ENCODE measurements around the gene MAB21L4.

The MAB21L4 gene

DNA sequence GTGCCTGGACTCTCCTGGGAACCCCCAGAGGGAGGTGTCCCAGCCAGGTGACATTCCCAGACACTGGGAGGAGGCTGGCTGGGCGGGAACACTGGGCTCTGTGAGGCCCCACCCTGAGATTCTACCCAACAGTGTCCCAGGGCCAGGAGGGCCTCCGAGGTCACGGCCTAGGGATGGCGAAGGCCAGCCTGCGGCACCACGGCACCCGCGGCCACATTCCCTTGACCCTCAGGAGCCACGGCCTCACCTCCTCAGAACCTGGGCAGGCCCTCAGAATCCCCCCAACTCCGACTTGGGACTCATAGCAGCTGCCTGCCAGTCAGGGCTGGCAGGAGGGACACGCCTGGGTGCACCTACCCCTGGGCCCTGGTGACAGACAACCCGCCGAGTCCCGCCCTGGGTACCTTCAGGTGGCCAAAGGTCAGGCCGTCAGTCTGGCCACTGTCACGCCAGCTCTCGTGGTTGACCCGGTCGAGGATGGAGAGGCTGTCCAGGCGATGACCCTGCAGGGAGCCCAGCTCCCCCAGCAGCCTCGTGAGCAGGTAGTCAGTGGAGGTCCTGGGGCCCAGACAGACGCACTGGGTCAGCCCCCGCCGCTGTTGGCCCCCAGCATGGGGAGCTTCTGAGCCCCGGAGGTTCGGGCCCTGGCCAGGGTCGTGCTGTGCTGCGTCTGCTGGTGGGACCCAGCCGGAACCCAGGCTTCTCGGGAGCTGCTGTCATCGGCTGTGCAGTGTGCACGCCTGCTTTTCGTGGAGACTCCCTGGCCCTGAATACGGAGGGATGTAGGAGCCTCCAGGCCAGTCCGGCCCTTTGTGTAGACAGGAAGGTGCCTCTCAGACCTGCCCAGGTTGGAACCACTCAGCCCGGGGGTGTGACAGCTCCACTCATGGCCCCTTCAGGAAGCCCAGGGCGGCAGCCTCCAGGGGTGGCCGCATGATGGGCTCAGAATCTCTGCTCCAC lies 6.1 kb downstream of the MAB21L4 start:
- Histone ChIP-seq H3K36me3 (ENCODE audit: control insufficient read depth in 1 of 2, insufficient read depth in 2 of 2, low read depth in 1 of 2, low read length in 2 of 2) (no peaks in the 10 kb centered on the region), H3K14ac (ENCODE audit: low read length in 2 of 2) (no peak overlapping the region), H2BK120ac (ENCODE audit: low read depth, low read length) (no peak overlapping the region), H4K8ac (ENCODE audit: low read length) (no peak overlapping the region), H3K79me1 (replicated peaks; ENCODE audit: low read length, poor library complexity, severe bottlenecking) (no peaks in the 10 kb centered on the region), H4K91ac (ENCODE audit: low read length) (no peak overlapping the region), H2BK5ac (ENCODE audit: low read depth, low read length, poor library complexity, severe bottlenecking) (no peak overlapping the region), H3K4ac (ENCODE audit: low read depth in 1 of 2, low read length in 2 of 2) (no peak overlapping the region), H3K9me3 (ENCODE audit: control insufficient read depth, low read length) (no peaks in the 10 kb centered on the region), H3K18ac (ENCODE audit: low read depth in 1 of 2, low read length in 2 of 2) (no peak overlapping the region), H2AK5ac (ENCODE audit: low read length, severe bottlenecking) (no peak overlapping the region), H2AFZ (ENCODE audit: low read depth, low read length) (no peak overlapping the region), H3K4me3 (ENCODE audit: insufficient read depth in 1 of 2, low read depth in 1 of 2, low read length in 2 of 2) (no peak overlapping the region), H3K27me3 (ENCODE audit: control insufficient read depth in 1 of 2, insufficient read depth in 1 of 2, low read length in 2 of 2) (peaks cover 3 to 13% of the 10 kb centered on the region in 2 experiments), H3K4me1 (ENCODE audit: control insufficient read depth, insufficient read depth, low read depth, low read length) (peaks cover 5% of the 10 kb centered on the region), H2BK15ac (ENCODE audit: low read depth, poor library complexity, severe bottlenecking) (no peak overlapping the region), H3K9ac (ENCODE audit: low read length) (no peak overlapping the region), H2BK12ac (ENCODE audit: low read length in 2 of 2) (no peak overlapping the region), H3K4me2 (ENCODE audit: low read length, poor library complexity, severe bottlenecking) (no peak overlapping the region), H3K23ac (ENCODE audit: low read length in 2 of 2) (no peak overlapping the region), H3K27ac (ENCODE audit: low read length, poor library complexity, severe bottlenecking) (no peak overlapping the region)
- 87% methylated on average over 36 of the region's 38 CpGs for WGBS
- no peak for DNase-seq

DNA sequence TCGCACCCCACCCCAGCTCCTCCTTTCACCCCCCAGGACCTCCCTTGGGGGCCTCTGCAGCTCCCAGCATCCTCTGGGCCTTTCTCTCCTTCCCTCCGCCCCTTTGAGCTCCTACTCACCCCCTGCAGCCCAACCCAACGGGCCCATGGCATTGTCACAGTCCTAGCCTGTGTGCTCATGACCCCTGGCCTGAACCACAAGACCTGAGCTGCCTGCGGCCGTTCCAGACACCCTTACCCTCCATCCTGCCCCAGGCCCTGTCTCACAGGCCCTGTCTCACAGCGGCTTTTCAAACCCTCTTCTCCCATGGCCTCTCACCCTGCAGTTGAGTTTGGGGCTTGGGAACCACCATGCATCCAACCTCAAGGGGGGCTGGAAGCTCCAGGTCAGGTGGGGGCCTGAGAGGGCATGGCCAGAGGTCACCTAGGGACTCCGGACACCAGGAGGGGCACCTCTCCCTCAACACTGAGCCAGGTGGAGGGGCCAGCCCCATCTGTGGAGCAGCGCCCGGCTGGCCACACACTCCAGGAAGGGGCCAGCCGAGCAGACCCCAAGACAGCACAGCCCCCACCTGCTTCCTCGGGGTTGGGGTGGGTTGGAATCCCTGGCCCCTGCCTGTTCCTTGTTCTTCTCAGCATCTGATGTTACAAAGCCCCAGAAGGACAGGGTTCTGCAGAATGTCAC lies 6.9 kb downstream of the MAB21L4 start:
- Histone ChIP-seq H2BK5ac (ENCODE audit: low read depth, low read length, poor library complexity, severe bottlenecking) (no peak overlapping the region), H3K4me3 (ENCODE audit: insufficient read depth in 1 of 2, low read depth in 1 of 2, low read length in 2 of 2) (no peak overlapping the region)

DNA sequence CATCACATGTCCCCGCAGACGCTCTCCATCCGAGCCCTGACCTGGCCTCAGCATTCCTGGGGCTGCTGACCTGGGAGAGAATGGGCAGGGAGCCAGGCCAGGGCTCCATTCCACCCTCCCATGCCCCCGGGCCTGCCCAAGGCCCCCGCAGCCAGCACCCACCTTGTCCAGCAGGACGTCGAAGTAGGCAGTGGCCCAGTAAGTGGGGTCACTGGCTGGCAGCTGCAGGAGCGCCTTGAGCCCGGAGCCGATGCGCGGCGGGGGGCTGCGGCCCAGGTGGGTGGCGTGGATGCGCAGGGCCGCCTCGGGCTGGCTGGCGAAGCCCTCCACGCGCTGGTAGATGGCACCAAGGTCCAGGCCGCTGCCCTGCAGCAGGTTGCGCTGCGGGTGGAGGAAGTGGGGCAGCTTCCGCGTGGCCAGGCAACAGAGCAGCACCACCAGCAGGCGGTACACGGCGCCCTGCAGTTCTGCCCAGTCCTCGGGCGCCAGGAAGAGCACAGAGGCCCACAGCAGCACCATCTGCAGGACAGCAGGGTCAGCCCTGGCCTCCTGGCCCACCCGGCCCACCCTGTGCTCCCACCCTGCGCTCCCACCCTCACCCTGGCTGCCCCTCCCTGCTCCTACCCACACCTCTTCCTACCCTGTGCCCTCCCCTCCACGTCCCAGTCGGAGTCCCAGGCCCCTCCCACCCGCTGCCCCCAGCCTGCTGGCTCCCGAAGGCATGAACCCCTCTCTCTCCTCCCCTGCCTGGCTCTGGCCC lies 7.6 kb downstream of the MAB21L4 start:
- no peak overlapping the region for H3K4ac ChIP-seq (ENCODE audit: low read depth in 1 of 2, low read length in 2 of 2)
- DNase-seq = no peak

More for the DNA sequence above, 6.9 kb downstream of the MAB21L4 start:
- H2AFZ ChIP-seq (ENCODE audit: low read depth, low read length) = no peak overlapping the region
- H3K79me1 ChIP-seq (replicated peaks; ENCODE audit: low read length, poor library complexity, severe bottlenecking) = no peaks in the 10 kb centered on the region
- no peak overlapping the region for H3K23ac ChIP-seq (ENCODE audit: low read length in 2 of 2)
- H4K91ac ChIP-seq (ENCODE audit: low read length) = no peak overlapping the region
- 72% methylated on average over 11 of the region's 11 CpGs for WGBS
- DNase-seq = no peak
- H3K27ac ChIP-seq (ENCODE audit: low read length, poor library complexity, severe bottlenecking) = no peak overlapping the region
- H2AK5ac ChIP-seq (ENCODE audit: low read length, severe bottlenecking) = no peak overlapping the region
- H3K18ac ChIP-seq (ENCODE audit: low read depth in 1 of 2, low read length in 2 of 2) = no peak overlapping the region
- H3K27me3 ChIP-seq (ENCODE audit: control insufficient read depth in 1 of 2, insufficient read depth in 1 of 2, low read length in 2 of 2) = peaks cover 6 to 13% of the 10 kb centered on the region in 2 experiments
- no peak overlapping the region for H3K4me2 ChIP-seq (ENCODE audit: low read length, poor library complexity, severe bottlenecking)
- no peak overlapping the region for H3K9ac ChIP-seq (ENCODE audit: low read length)
- no peak overlapping the region for H3K14ac ChIP-seq (ENCODE audit: low read length in 2 of 2)
- peaks cover 5% of the 10 kb centered on the region for H3K4me1 ChIP-seq (ENCODE audit: control insufficient read depth, insufficient read depth, low read depth, low read length)
- no peaks in the 10 kb centered on the region for H3K9me3 ChIP-seq (ENCODE audit: control insufficient read depth, low read length)
- no peak overlapping the region for H2BK12ac ChIP-seq (ENCODE audit: low read length in 2 of 2)
- H4K8ac ChIP-seq (ENCODE audit: low read length) = no peak overlapping the region
- no peaks in the 10 kb centered on the region for H3K36me3 ChIP-seq (ENCODE audit: control insufficient read depth in 1 of 2, insufficient read depth in 2 of 2, low read depth in 1 of 2, low read length in 2 of 2)
- no peak overlapping the region for H2BK15ac ChIP-seq (ENCODE audit: low read depth, poor library complexity, severe bottlenecking)
- H2BK120ac ChIP-seq (ENCODE audit: low read depth, low read length) = no peak overlapping the region
- H3K4ac ChIP-seq (ENCODE audit: low read depth in 1 of 2, low read length in 2 of 2) = no peak overlapping the region

More for the DNA sequence above, 7.6 kb downstream of the MAB21L4 start:
- 87% methylated on average over 35 of the region's 37 CpGs for WGBS
- Histone ChIP-seq H3K27ac (ENCODE audit: low read length, poor library complexity, severe bottlenecking) (no peak overlapping the region), H2BK5ac (ENCODE audit: low read depth, low read length, poor library complexity, severe bottlenecking) (no peak overlapping the region), H3K23ac (ENCODE audit: low read length in 2 of 2) (no peak overlapping the region), H3K9me3 (ENCODE audit: control insufficient read depth, low read length) (no peaks in the 10 kb centered on the region), H3K9ac (ENCODE audit: low read length) (no peak overlapping the region), H2BK12ac (ENCODE audit: low read length in 2 of 2) (no peak overlapping the region), H4K8ac (ENCODE audit: low read length) (no peak overlapping the region), H3K27me3 (ENCODE audit: control insufficient read depth in 1 of 2, insufficient read depth in 1 of 2, low read length in 2 of 2) (peaks cover 6 to 13% of the 10 kb centered on the region in 2 experiments), H4K91ac (ENCODE audit: low read length) (no peak overlapping the region), H3K36me3 (ENCODE audit: control insufficient read depth in 1 of 2, insufficient read depth in 2 of 2, low read depth in 1 of 2, low read length in 2 of 2) (no peaks in the 10 kb centered on the region), H2AFZ (ENCODE audit: low read depth, low read length) (no peak overlapping the region), H3K79me1 (replicated peaks; ENCODE audit: low read length, poor library complexity, severe bottlenecking) (no peaks in the 10 kb centered on the region), H3K14ac (ENCODE audit: low read length in 2 of 2) (no peak overlapping the region), H3K4me2 (ENCODE audit: low read length, poor library complexity, severe bottlenecking) (no peak overlapping the region), H3K4me3 (ENCODE audit: insufficient read depth in 1 of 2, low read depth in 1 of 2, low read length in 2 of 2) (no peak overlapping the region), H3K4me1 (ENCODE audit: control insufficient read depth, insufficient read depth, low read depth, low read length) (no peaks in the 10 kb centered on the region), H2BK15ac (ENCODE audit: low read depth, poor library complexity, severe bottlenecking) (no peak overlapping the region), H2AK5ac (ENCODE audit: low read length, severe bottlenecking) (no peak overlapping the region), H2BK120ac (ENCODE audit: low read depth, low read length) (no peak overlapping the region), H3K18ac (ENCODE audit: low read depth in 1 of 2, low read length in 2 of 2) (no peak overlapping the region)
